PC-3 (cell line): ENCODE data around the gene LTN1.

Experiments
- CTCF ChIP-seq: fragments of 300-600 bp; sonication (generic); conservative IDR thresholded peaks from 2 replicates; pipeline ENCODE4 v1.5.1; 2017; ENCODE audit warnings: antibody characterized with exemption, low read depth, mild to moderate bottlenecking, low read length
- EZH2 ChIP-seq: fragments of 300-600 bp; sonication (generic); IDR thresholded peaks from one replicate; pipeline ENCODE4 v1.6.1; 2017; ENCODE audit warnings: antibody characterized with exemption, mild to moderate bottlenecking, low read length; ENCODE audit not compliant: unreplicated experiment

DNA sequence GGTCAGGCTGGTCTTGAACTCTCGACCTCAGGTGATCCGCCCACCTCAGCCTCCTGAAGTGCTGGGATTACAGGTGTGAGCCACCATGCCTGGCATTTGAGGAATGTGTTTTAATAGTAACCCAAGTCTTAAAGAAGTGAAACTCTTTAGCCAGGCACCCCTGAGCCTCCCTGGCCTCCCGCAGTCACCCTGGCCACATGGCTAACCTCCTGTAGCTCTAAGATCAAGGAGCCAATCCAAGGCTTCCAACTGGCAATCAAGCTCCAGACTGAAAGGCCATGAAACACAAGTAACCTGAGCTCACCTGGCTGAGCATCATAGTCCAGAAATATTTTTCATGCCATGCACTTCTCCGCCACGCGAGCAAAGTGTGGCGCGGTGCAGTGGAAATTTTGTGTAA is 84.3 kb downstream of the LTN1 start:
- TF ChIP-seq CTCF = no peak
- TF ChIP-seq EZH2 = no peak
